ENCODE data around the gene SNW1. TPM values are rescaled to one million over a fixed set of nuclear protein-coding genes. Genes with fewer than 3 reads are reported as not detected.

SNW1 gene
- 10 to 100 TPM; 31.7 to 99.9 (median 44.9) TPM for total RNA-seq

DNA sequence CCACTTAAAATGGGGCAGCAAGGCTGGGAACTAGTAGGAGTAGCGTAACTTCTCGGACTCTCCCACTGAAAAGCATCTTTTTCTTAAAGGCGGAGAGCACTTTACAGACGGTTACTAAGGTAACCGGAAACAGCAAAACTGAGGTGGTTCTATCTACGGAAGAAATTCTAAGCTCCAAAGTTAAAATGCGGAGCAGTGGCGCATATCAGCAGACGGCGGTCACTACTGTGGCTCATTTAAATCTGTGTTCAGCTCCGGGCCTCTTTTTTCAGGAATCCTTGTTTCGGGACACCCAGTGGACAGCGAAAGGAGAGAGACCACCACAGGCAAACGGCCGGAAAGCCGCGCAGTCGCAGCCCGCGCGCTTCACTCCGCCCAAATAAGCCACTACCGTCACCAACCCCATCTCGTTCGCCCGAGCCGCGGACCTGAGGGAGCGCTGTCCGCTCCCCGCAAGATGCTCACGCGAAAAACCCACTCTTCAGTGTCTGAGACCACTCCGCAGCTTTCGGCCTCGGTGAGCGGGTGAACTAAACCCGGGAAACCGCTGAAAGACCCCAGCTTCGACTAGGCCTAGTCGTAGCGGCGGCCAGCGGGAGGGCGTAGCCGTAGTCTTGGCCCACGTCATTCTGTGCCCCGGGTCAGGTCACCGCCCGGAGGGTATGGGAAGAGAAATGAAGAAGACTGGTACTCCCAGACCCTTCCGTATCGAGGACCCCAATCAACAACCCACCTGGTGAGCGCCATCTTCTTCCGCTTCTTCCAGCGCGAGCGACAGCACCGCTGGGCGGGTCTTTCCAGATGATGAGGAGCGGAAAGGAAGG is at the start of gene SNW1:
TSS of gene SNW1 (minus strand) at position 776 of the 824 bp plus-strand sequence. CDS start at position 747, 29 bp downstream.
- peak within 1 kb of the TSS; percentile 84 to 93 (median 86) for H3K27ac ChIP-seq
- peaks cover 0 to 15% (median 10%) of the 10 kb centered on the region in 4 donors for H3K4me1 ChIP-seq
- no peaks in the 10 kb centered on the region for H3K36me3 ChIP-seq
- peak; percentile 88 to 97 (median 89) for DNase-seq
- TF ChIP-seq, protein P1, sequence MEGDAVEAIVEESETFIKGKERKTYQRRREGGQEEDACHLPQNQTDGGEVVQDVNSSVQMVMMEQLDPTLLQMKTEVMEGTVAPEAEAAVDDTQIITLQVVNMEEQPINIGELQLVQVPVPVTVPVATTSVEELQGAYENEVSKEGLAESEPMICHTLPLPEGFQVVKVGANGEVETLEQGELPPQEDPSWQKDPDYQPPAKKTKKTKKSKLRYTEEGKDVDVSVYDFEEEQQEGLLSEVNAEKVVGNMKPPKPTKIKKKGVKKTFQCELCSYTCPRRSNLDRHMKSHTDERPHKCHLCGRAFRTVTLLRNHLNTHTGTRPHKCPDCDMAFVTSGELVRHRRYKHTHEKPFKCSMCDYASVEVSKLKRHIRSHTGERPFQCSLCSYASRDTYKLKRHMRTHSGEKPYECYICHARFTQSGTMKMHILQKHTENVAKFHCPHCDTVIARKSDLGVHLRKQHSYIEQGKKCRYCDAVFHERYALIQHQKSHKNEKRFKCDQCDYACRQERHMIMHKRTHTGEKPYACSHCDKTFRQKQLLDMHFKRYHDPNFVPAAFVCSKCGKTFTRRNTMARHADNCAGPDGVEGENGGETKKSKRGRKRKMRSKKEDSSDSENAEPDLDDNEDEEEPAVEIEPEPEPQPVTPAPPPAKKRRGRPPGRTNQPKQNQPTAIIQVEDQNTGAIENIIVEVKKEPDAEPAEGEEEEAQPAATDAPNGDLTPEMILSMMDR (IDR thresholded peaks at IDR 0.05) = peak in 1 of 6 experiments; percentile 8
- TF ChIP-seq POLR2A (IDR thresholded peaks at IDR 0.05) = peak; percentile 45 to 68
- H3K9me3 ChIP-seq = no peaks in the 10 kb centered on the region
- peak within 1 kb of the TSS; percentile 66 to 89 (median 72) for H3K4me3 ChIP-seq
- H3K27me3 ChIP-seq = no peaks in the 10 kb centered on the region

DNA sequence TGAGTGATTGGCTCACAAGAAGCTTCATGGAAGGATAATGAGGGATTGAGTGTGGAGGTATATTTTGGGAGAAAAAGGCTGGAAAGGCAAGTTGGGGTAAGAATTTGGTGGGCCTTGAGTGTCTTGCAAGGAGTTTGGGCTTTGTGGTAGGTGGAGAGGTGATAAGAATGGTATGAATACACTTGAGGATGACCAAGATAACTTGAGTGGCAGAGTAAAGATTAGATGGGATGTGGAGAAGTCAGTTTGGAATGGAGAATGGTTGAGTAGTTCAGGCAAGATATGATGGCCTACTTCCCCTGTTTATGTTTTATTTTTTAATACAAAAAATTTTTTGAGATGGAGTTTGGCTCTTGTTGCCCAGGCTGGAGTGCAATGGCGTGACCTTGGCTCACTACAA is 48.1 kb upstream of the SNW1 start:
- DNase-seq = no peak
- H3K4me3 ChIP-seq = no peak overlapping the region

DNA sequence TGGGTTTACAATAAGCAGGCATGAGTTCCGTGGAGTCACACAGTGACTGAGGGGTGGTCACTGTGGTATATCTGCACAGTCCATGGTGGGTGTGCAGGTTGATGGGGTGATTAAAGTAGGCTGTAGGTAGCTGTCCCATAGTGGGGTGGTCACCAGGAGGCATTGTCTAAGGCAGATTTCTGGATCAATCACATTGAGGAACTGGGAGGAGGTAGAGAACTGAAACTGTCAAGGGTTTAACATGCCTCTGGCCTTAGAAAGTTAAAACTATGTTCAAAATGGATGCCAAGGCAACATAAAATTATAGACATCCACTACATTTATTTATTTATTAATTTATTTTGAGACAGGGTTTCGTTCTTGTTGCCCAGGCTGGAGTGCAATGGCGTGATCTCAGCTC is 47.3 kb upstream of the SNW1 start:
- Histone ChIP-seq H3K4me3 (no peak overlapping the region), H3K27me3 (no peaks in the 10 kb centered on the region), H3K36me3 (no peaks in the 10 kb centered on the region), H3K4me1 (no peaks in the 10 kb centered on the region), H3K9me3 (no peaks in the 10 kb centered on the region), H3K27ac (no peak overlapping the region)
- no peak for DNase-seq
- no peak for TF ChIP-seq POLR2A (IDR thresholded peaks at IDR 0.05)
- TF ChIP-seq, protein P1 (IDR thresholded peaks at IDR 0.05) = no peak

More for the DNA sequence above, 48.1 kb upstream of the SNW1 start:
- Histone ChIP-seq H3K27ac (no peak overlapping the region), H3K36me3 (no peaks in the 10 kb centered on the region), H3K27me3 (no peaks in the 10 kb centered on the region), H3K9me3 (no peaks in the 10 kb centered on the region), H3K4me1 (no peaks in the 10 kb centered on the region)
- TF ChIP-seq, protein P1 (IDR thresholded peaks at IDR 0.05) = no peak
- no peak for TF ChIP-seq POLR2A (IDR thresholded peaks at IDR 0.05)

DNA sequence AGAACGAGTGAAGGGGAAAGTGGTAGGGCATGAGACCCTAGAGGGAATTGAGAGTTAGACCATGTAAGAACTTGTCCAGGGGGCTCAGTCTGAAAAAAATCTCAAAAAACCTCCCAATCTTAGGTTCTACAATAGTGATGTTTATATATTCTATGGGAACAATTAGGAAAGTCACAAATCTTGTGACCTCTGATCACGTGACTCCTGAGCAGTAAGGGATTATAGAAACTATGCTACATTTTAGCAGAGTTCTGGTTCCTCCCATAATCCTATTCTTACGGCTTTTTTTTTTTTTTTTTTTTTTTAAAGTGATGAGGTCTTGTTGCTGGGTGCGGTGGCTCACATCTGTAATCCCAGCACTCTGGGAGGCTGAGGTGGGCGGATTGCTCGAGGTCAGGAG is 44.8 kb upstream of the SNW1 start:
- Histone ChIP-seq H3K4me3 (no peak overlapping the region), H3K27ac (no peak overlapping the region), H3K36me3 (no peaks in the 10 kb centered on the region), H3K9me3 (no peaks in the 10 kb centered on the region), H3K4me1 (no peaks in the 10 kb centered on the region), H3K27me3 (no peaks in the 10 kb centered on the region)
- TF ChIP-seq POLR2A (IDR thresholded peaks at IDR 0.05) = no peak
- TF ChIP-seq, protein P1 (IDR thresholded peaks at IDR 0.05) = no peak
- no peak for DNase-seq

DNA sequence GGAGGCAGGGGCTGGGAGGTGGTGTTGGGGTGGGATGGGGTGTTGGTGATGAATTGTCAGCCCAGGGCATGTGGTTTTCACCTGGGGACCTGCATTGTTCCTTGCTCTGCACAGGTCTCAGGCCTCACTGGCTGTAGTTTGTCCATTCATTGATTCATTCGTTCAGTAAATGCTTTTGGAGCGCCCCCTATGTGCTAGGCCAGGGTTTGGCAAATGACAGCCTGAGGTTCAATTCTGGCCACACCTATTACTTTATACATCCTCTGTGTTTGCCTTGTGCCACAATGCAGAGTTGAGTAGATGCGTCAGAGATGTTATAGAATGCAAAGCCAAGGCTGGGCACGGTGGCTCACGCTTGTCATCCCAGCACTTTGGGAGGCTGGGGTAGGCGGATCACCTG is 43.6 kb upstream of the SNW1 start:
- Histone ChIP-seq H3K27ac (no peak overlapping the region), H3K4me1 (no peaks in the 10 kb centered on the region), H3K27me3 (no peaks in the 10 kb centered on the region), H3K4me3 (no peak overlapping the region), H3K9me3 (no peaks in the 10 kb centered on the region), H3K36me3 (no peaks in the 10 kb centered on the region)
- peak in 1 of 3 donors; percentile 52 for DNase-seq
- no peak for TF ChIP-seq POLR2A (IDR thresholded peaks at IDR 0.05)
- TF ChIP-seq, protein P1 (IDR thresholded peaks at IDR 0.05) = peak in 3 of 6 experiments; percentile 8 to 32 (median 27)
